ENCODE results near the gene ZNF444.
"Not testable (repeated sequence)": the region's sequence is repeated elsewhere in the genome, so short reads cannot be mapped to it uniquely, and the experiment has no call there.

Gene ZNF444

GRCh38 chr19:56201973-56202372 lies 60.9 kb downstream of the ZNF444 start, which contains the start of gene ZSCAN5C:
Gene ZSCAN5C, plus strand, starts transcription at chr19:56202273. Its CDS starts 3,641 bp downstream, at chr19:56205914.
- Histone ChIP-seq H3K4me3 (ENCODE audit: insufficient read depth, low read depth, low read length, poor library complexity, severe bottlenecking) (no peak within 1 kb of the TSS), H3K9me3 (ENCODE audit: control insufficient read depth, low read length) (no peaks in the 10 kb centered on the region), H3K4me1 (ENCODE audit: control insufficient read depth, insufficient read depth, low read length, poor library complexity, severe bottlenecking) (no peaks in the 10 kb centered on the region), H3K27ac (ENCODE audit: insufficient read depth, low read length, poor library complexity, severe bottlenecking) (no peak within 1 kb of the TSS), H3K27me3 (replicated peaks; ENCODE audit: control insufficient read depth, insufficient read depth, low read length, poor library complexity, severe bottlenecking) (no peaks in the 10 kb centered on the region), H3K36me3 (ENCODE audit: control insufficient read depth, insufficient read depth, low read length) (no peaks in the 10 kb centered on the region)
- no peak for DNase-seq

- not testable (repeated sequence) for H3K27me3 ChIP-seq (replicated peaks; ENCODE audit: control insufficient read depth, insufficient read depth, low read length, poor library complexity, severe bottlenecking); H3K9me3 ChIP-seq (ENCODE audit: control insufficient read depth, low read length); H3K4me1 ChIP-seq (ENCODE audit: control insufficient read depth, insufficient read depth, low read length, poor library complexity, severe bottlenecking); DNase-seq; H3K36me3 ChIP-seq (ENCODE audit: control insufficient read depth, insufficient read depth, low read length); H3K4me3 ChIP-seq (ENCODE audit: insufficient read depth, low read depth, low read length, poor library complexity, severe bottlenecking); H3K27ac ChIP-seq (ENCODE audit: insufficient read depth, low read length, poor library complexity, severe bottlenecking)
Observed at GRCh38 chr19:56207581-56207980, 66.5 kb downstream of the ZNF444 start.

GRCh38 chr19:56209091-56209490 lies 68.0 kb downstream of the ZNF444 start:
- Histone ChIP-seq H3K9me3 (ENCODE audit: control insufficient read depth, low read length) (no peaks in the 10 kb centered on the region), H3K36me3 (ENCODE audit: control insufficient read depth, insufficient read depth, low read length) (no peaks in the 10 kb centered on the region), H3K27ac (ENCODE audit: insufficient read depth, low read length, poor library complexity, severe bottlenecking) (no peak overlapping the region), H3K4me3 (ENCODE audit: insufficient read depth, low read depth, low read length, poor library complexity, severe bottlenecking) (no peak overlapping the region), H3K4me1 (ENCODE audit: control insufficient read depth, insufficient read depth, low read length, poor library complexity, severe bottlenecking) (no peaks in the 10 kb centered on the region), H3K27me3 (replicated peaks; ENCODE audit: control insufficient read depth, insufficient read depth, low read length, poor library complexity, severe bottlenecking) (no peaks in the 10 kb centered on the region)
- no peak for DNase-seq

GRCh38 chr19:56210036-56210435 lies 68.9 kb downstream of the ZNF444 start:
- not testable (repeated sequence) for H3K36me3 ChIP-seq (ENCODE audit: control insufficient read depth, insufficient read depth, low read length); H3K27ac ChIP-seq (ENCODE audit: insufficient read depth, low read length, poor library complexity, severe bottlenecking); H3K9me3 ChIP-seq (ENCODE audit: control insufficient read depth, low read length); H3K4me1 ChIP-seq (ENCODE audit: control insufficient read depth, insufficient read depth, low read length, poor library complexity, severe bottlenecking); H3K27me3 ChIP-seq (replicated peaks; ENCODE audit: control insufficient read depth, insufficient read depth, low read length, poor library complexity, severe bottlenecking); H3K4me3 ChIP-seq (ENCODE audit: insufficient read depth, low read depth, low read length, poor library complexity, severe bottlenecking); DNase-seq

Data from effector memory CD4-positive, alpha-beta T cell (primary cell).